Measurements from ENCODE around the gene ORAI1. TPM values are rescaled to one million over a fixed set of nuclear protein-coding genes. Genes with fewer than 3 reads are reported as not detected.

The ORAI1 gene
- total and polyA plus RNA-seq, 2 donors (not counting 3 experiments of a cell fraction or from before 2014, with no cell fraction given), result 30.5 to 65.4 TPM

- Histone ChIP-seq H3K4me3 (replicated peaks in 1 of 3; ENCODE audit: insufficient read depth in 1 of 3, low read depth in 1 of 3, low read length in 3 of 3) (no peak overlapping the region), H3K9ac (replicated peaks; ENCODE audit: extremely low read depth, insufficient read depth, low read length) (no peak overlapping the region), H3K4me1 (ENCODE audit: control insufficient read depth, extremely low read depth, insufficient read depth, low read length) (no peaks in the 10 kb centered on the region), H3K27ac (ENCODE audit: insufficient read depth, low read depth, low read length) (no peak overlapping the region), H3K9me3 (replicated peaks; ENCODE audit: control insufficient read depth, insufficient read depth, low read length) (no peaks in the 10 kb centered on the region), H3K27me3 (ENCODE audit: control insufficient read depth in 2 of 2, insufficient read depth in 2 of 2, low read length in 2 of 2) (no peaks in the 10 kb centered on the region), H3K9me1 (replicated peaks; ENCODE audit: control insufficient read depth, extremely low read depth, insufficient read depth, low read length) (no peaks in the 10 kb centered on the region), H3K36me3 (ENCODE audit: control insufficient read depth in 2 of 2, extremely low read depth in 1 of 2, insufficient read depth in 2 of 2, low read length in 2 of 2) (peaks cover 0 to 9% of the 10 kb centered on the region in 2 experiments), H3K79me2 (ENCODE audit: control insufficient read depth, insufficient read depth, low read length) (peaks cover 24% of the 10 kb centered on the region), H3K4me2 (ENCODE audit: insufficient read depth, low read length) (no peak overlapping the region), H2AFZ (ENCODE audit: low read depth, low read length) (no peak overlapping the region), H4K20me1 (replicated peaks; ENCODE audit: control insufficient read depth, extremely low read depth, insufficient read depth, low read length) (no peaks in the 10 kb centered on the region)
- BruUV-seq (replicated peaks), result no TSS peak
- TF ChIP-seq POLR2AphosphoS5 (IDR thresholded peaks at IDR 0.05; ENCODE audit: insufficient read depth, low read depth, low read length), result no peak
- no peak for TF ChIP-seq JUN (IDR thresholded peaks at IDR 0.05; ENCODE audit: borderline replicate concordance, insufficient read depth, insufficient read length, low read depth)
- TF ChIP-seq MAX (IDR thresholded peaks at IDR 0.05; ENCODE audit: insufficient read depth, insufficient read length), result no peak
- no peak for TF ChIP-seq FOS (IDR thresholded peaks at IDR 0.05; ENCODE audit: borderline replicate concordance, insufficient read depth, low read length)
- no peak for TF ChIP-seq POLR2A (IDR thresholded peaks at IDR 0.05; ENCODE audit: low read depth, low read length)
- TF ChIP-seq, protein P1, sequence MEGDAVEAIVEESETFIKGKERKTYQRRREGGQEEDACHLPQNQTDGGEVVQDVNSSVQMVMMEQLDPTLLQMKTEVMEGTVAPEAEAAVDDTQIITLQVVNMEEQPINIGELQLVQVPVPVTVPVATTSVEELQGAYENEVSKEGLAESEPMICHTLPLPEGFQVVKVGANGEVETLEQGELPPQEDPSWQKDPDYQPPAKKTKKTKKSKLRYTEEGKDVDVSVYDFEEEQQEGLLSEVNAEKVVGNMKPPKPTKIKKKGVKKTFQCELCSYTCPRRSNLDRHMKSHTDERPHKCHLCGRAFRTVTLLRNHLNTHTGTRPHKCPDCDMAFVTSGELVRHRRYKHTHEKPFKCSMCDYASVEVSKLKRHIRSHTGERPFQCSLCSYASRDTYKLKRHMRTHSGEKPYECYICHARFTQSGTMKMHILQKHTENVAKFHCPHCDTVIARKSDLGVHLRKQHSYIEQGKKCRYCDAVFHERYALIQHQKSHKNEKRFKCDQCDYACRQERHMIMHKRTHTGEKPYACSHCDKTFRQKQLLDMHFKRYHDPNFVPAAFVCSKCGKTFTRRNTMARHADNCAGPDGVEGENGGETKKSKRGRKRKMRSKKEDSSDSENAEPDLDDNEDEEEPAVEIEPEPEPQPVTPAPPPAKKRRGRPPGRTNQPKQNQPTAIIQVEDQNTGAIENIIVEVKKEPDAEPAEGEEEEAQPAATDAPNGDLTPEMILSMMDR (IDR thresholded peaks at IDR 0.05; ENCODE audit: extremely low read depth in 1 of 2, insufficient read depth in 1 of 2, low read depth in 1 of 2, low read length in 2 of 2), result no peak
- TF ChIP-seq GATA2 (IDR thresholded peaks at IDR 0.05; ENCODE audit: insufficient read depth, insufficient read length, low read depth, low read length), result no peak
- TF ChIP-seq MYC (IDR thresholded peaks at IDR 0.05; ENCODE audit: low read depth, low read length), result no peak
- TF ChIP-seq EZH2 (IDR thresholded peaks at IDR 0.05; ENCODE audit: borderline replicate concordance, low read depth, low read length, severe bottlenecking), result no peak
- ChIA-PET CTCF (interaction anchor here (1.0 to 1.8 kb wide), 2 partner anchors 27 to 89 kb away, joined by 4 to 5 read pairs; no protein-coding TSS in a partner anchor), POLR2A (no interaction called here)
- FAIRE-seq (no peak), DNase-seq (ENCODE audit: low read depth, low spot score) (no peak)
- dilution Hi-C loops (cut with MboI; ENCODE audit: extremely low pct_ligation_motif_present, low sequenced_read_pairs) (no loop called here), intact Hi-C loops (cut with micrococcal nuclease) (no loop called here)
These were observed 15.0 kb downstream of the ORAI1 start for GRCh38 chr12:121641343-121641630.
